Gastrocnemius medialis (tissue), 4 donors: Measurements from ENCODE around the gene AKAP8. TPM values are rescaled to one million over a fixed set of nuclear protein-coding genes. Genes with fewer than 3 reads are reported as not detected.

Experiments
- ATAC-seq, 2 donors: fragments of 150-250 bp; one replicate each; pipeline ENCODE4 v1.9.1; 2016
- DNase-seq, 2 donors: peaks; one replicate each; pipeline ENCODE4 v3.0.0-alpha.2; 2019
- H3K27ac ChIP-seq, 4 donors: fragments of 200-600 bp; sonication (generic); 1 replicate in 1 of 4; 2 replicates in 3 of 4; pipeline ENCODE4 v1.5.1; 2016 to 2018; ENCODE audit warnings: mild to moderate bottlenecking in 2 of 4, moderate library complexity in 1 of 4
- H3K27me3 ChIP-seq, 3 donors: fragments of 200-600 bp; sonication (generic) in 2 of 3; 1 replicate in 1 of 3; 2 replicates in 2 of 3; pipeline versions ENCODE4 v1.5.1 to v1.6.0; 2016 to 2019; ENCODE audit warnings: mild to moderate bottlenecking in 1 of 3, moderate library complexity in 1 of 3
- H3K36me3 ChIP-seq, 2 donors: fragments of 200-600 bp; sonication (generic) in 1 of 2; one replicate each; pipeline ENCODE4 v1.5.1; 2017 to 2018
- H3K4me1 ChIP-seq, 2 donors: fragments of 200-600 bp; sonication (generic) in 1 of 2; one replicate each; pipeline ENCODE4 v1.5.1; 2016 to 2017; ENCODE audit warnings: mild to moderate bottlenecking in 2 of 2
- H3K4me3 ChIP-seq, 4 donors: fragments of 200-600 bp; sonication (generic) in 3 of 4; 1 replicate in 1 of 4; 2 replicates in 3 of 4; pipeline ENCODE4 v1.5.1; 2016 to 2019; ENCODE audit warnings: mild to moderate bottlenecking in 2 of 4
- H3K9me3 ChIP-seq, 3 donors: fragments of 200-600 bp; sonication (generic) in 2 of 3; 1 replicate in 1 of 3; 2 replicates in 2 of 3; pipeline ENCODE4 v1.5.1; 2016 to 2019
- POLR2A ChIP-seq, 2 donors: fragments of 450-650 bp; IDR thresholded peaks; one replicate each; pipeline ENCODE4 v1.6.1; 2017; ENCODE audit warnings: antibody characterized with exemption in 2 of 2, mild to moderate bottlenecking in 2 of 2, moderate library complexity in 2 of 2
- in situ Hi-C, 4 donors: fragments of 200-750 bp; cut with MboI; loops; one replicate each; pipeline versions ENCODE4 v1.15.0 to v1.8.0; 2017; ENCODE audit warnings: low sequenced_read_pairs in 4 of 4
- intact Hi-C: fragments of 100-400 bp; cut with DNase I; formaldehyde crosslinking; loops from one replicate; pipeline ENCODE4 v1.15.1; 2023; ENCODE audit warnings: low total_unique reads
- total RNA-seq, 4 donors: library from RNA; depleted of rRNA; stranded (reverse); fragments of >200 nt; gene quantifications; one replicate each; pipeline versions ENCODE4 v1.1.0 to v1.2.3, GENCODE V29; 2016
- TF ChIP-seq, protein P1 (sequence below), 5 experiments: fragments of 450-650 bp in 3 of 5; fragments of 200-600 bp in 2 of 5; sonication (generic) in 2 of 5; IDR thresholded peaks in 4 of 5; conservative IDR thresholded peaks in 1 of 5; 1 replicate in 4 of 5; 2 replicates in 1 of 5; pipeline ENCODE4 v1.5.1; 2016 to 2019; ENCODE audit warnings: antibody characterized with exemption in 5 of 5, mild to moderate bottlenecking in 3 of 5, moderate library complexity in 3 of 5

The AKAP8 gene
- total RNA-seq: 10 to 100 TPM; 26.0 to 41.5 (median 27.5) TPM

DNA sequence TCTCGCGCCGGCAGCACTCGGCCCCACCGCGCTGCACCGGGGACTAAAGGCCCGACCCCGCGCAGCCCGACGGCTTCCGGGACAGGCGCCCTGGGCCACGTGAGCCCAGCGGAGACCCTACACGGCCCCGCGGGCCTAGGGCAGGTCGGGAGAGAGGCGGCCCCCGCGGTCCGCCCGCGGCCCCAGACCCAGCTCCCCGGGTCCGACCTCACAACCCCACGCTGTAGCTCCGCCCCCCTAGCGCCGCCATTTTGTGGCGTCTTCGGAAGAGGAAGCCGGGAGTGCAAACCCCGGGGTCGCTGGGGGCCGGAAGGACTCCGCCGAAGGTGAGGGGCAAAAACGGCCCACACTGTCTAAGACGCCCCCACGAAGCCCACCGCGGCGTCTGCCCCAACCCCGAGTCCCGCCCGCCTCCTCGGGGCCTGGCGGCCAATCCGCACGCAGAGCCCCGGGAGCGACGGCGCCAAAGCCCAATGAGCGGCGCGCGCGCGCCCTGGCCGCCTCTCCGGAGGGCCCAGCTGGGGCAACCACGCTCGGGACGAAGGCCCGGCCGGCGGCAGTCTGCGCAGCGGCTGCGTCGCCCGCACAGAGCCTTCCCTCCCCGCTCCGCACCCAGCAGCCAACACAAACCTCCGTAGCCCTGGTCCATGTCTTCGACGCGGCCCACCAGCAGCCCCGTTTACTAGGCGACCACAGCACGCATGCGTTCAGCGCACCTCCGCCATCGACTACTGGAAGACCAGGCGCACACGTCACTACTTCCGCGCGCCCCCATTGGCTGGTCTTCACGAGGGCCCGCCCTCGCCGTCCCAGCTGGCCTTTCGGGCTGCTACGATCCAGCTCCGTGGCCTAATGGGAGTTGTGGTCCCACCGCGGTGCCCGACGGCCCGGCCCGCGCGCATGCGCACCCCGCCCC lies at the start of gene AKAP8:
TSS of gene AKAP8 (minus strand) at position 705 of the 916 bp plus-strand sequence. CDS start at position 649, 56 bp downstream.
- no peaks in the 10 kb centered on the region for H3K9me3 ChIP-seq
- H3K4me1 ChIP-seq: peaks cover 38 to 39% of the 10 kb centered on the region in 2 donors
- ATAC-seq (peak; percentile 84 to 85), DNase-seq (peak; percentile 97 to 99)
- peak within 1 kb of the TSS; percentile 84 to 100 (median 88) for H3K4me3 ChIP-seq
- H3K27me3 ChIP-seq: no peaks in the 10 kb centered on the region
- intact Hi-C loops (loop anchor here (1.0 to 5.0 kb wide), 5 partner anchors 39 to 178 kb away; partner anchors contain the start of genes AKAP8L and BRD4), in situ Hi-C loops (loop anchor here in 2 of 4 donors (10.0 to 25.0 kb wide), 2 partner anchors 55 to 183 kb away; no protein-coding TSS in a partner anchor)
- no peaks in the 10 kb centered on the region for H3K36me3 ChIP-seq
- peak within 1 kb of the TSS; percentile 92 to 99 (median 96) for H3K27ac ChIP-seq
- TF ChIP-seq, protein P1, sequence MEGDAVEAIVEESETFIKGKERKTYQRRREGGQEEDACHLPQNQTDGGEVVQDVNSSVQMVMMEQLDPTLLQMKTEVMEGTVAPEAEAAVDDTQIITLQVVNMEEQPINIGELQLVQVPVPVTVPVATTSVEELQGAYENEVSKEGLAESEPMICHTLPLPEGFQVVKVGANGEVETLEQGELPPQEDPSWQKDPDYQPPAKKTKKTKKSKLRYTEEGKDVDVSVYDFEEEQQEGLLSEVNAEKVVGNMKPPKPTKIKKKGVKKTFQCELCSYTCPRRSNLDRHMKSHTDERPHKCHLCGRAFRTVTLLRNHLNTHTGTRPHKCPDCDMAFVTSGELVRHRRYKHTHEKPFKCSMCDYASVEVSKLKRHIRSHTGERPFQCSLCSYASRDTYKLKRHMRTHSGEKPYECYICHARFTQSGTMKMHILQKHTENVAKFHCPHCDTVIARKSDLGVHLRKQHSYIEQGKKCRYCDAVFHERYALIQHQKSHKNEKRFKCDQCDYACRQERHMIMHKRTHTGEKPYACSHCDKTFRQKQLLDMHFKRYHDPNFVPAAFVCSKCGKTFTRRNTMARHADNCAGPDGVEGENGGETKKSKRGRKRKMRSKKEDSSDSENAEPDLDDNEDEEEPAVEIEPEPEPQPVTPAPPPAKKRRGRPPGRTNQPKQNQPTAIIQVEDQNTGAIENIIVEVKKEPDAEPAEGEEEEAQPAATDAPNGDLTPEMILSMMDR (IDR thresholded peaks at IDR 0.05 in 4 of 5, conservative IDR thresholded peaks at IDR 0.05 in 1 of 5): no peak
- TF ChIP-seq POLR2A (IDR thresholded peaks at IDR 0.05): peak; percentile 67 to 78

GRCh38 chr19:15427991-15428471 lies 48.4 kb upstream of the AKAP8 start:
- TF ChIP-seq, protein P1 (IDR thresholded peaks at IDR 0.05 in 4 of 5, conservative IDR thresholded peaks at IDR 0.05 in 1 of 5): no peak
- no peak for TF ChIP-seq POLR2A (IDR thresholded peaks at IDR 0.05)
- in situ Hi-C loops (loop anchor here in 2 of 4 donors (25.0 kb wide), 1 partner anchor 166 kb away; no protein-coding TSS in a partner anchor), intact Hi-C loops (no loop called here)
- ATAC-seq: no peak
- Histone ChIP-seq H3K27me3 (no peaks in the 10 kb centered on the region), H3K27ac (no peak overlapping the region), H3K4me3 (no peak overlapping the region), H3K36me3 (peaks cover 0 to 44% of the 10 kb centered on the region in 2 donors), H3K4me1 (peaks cover 17 to 18% of the 10 kb centered on the region in 2 donors), H3K9me3 (no peaks in the 10 kb centered on the region)
- DNase-seq: no peak

DNA sequence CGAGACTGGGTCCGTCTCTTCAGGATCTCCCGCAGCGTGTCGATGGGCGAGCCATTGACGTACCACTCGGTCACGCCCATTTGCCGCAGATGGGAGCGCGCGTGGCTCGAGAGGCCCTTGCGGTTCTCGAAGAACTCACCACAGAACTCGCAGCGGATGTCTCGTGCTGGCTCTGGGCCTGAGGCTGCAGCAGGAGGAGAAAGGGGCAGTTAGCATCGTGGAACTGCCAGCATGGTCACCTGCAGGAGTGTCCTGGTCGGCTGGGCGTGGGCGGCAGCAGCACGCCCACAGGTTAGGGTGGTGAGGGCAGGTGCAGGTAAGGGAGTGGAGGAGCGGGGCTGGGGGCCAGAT lies 47.7 kb upstream of the AKAP8 start:
- no peak for TF ChIP-seq POLR2A (IDR thresholded peaks at IDR 0.05)
- TF ChIP-seq, protein P1 (IDR thresholded peaks at IDR 0.05 in 4 of 5, conservative IDR thresholded peaks at IDR 0.05 in 1 of 5): no peak
- H3K27ac ChIP-seq: no peak overlapping the region
- ATAC-seq (no peak), DNase-seq (no peak)
- peaks cover 0 to 51% of the 10 kb centered on the region in 2 donors for H3K36me3 ChIP-seq
- H3K27me3 ChIP-seq: no peaks in the 10 kb centered on the region
- intact Hi-C loops (no loop called here), in situ Hi-C loops (loop anchor here in 2 of 4 donors (25.0 kb wide), 1 partner anchor 165 kb away; no protein-coding TSS in a partner anchor)
- H3K9me3 ChIP-seq: no peaks in the 10 kb centered on the region
- H3K4me3 ChIP-seq: no peak overlapping the region
- H3K4me1 ChIP-seq: peaks cover 20 to 22% of the 10 kb centered on the region in 2 donors

- H3K4me1 ChIP-seq: peaks cover 26 to 27% of the 10 kb centered on the region in 2 donors
- H3K4me3 ChIP-seq: no peak overlapping the region
- TF ChIP-seq, protein P1 (IDR thresholded peaks at IDR 0.05 in 4 of 5, conservative IDR thresholded peaks at IDR 0.05 in 1 of 5): no peak
- TF ChIP-seq POLR2A (IDR thresholded peaks at IDR 0.05): no peak
- DNase-seq (no peak), ATAC-seq (no peak)
- peaks cover 0 to 53% of the 10 kb centered on the region in 2 donors for H3K36me3 ChIP-seq
- H3K9me3 ChIP-seq: no peaks in the 10 kb centered on the region
- H3K27me3 ChIP-seq: no peaks in the 10 kb centered on the region
- intact Hi-C loops (no loop called here), in situ Hi-C loops (loop anchor here in 2 of 4 donors (25.0 kb wide), 1 partner anchor 164 kb away; no protein-coding TSS in a partner anchor)
- no peak overlapping the region for H3K27ac ChIP-seq
Observed at GRCh38 chr19:15426485-15427349, 47.1 kb upstream of the AKAP8 start.
